Testis (tissue), 3 donors: Measurements from ENCODE around the gene HOXC4. TPM values are rescaled to one million over a fixed set of nuclear protein-coding genes. Genes with fewer than 3 reads are reported as not detected.

Experiments
- DNase-seq: peaks from one replicate; pipeline ENCODE4 v3.0.0-alpha.2; 2019
- H3K27ac ChIP-seq, 2 donors: fragments of 200-600 bp; sonication (generic); one replicate each; pipeline ENCODE4 v1.5.1; 2019
- H3K27me3 ChIP-seq: fragments of 200-600 bp; sonication (generic); one replicate; pipeline ENCODE4 v1.5.1; 2019
- H3K36me3 ChIP-seq: fragments of 200-600 bp; sonication (generic); one replicate; pipeline ENCODE4 v1.5.1; 2017; ENCODE audit warnings: low read depth; ENCODE audit errors: missing control alignments
- H3K4me1 ChIP-seq: fragments of 200-600 bp; sonication (generic); one replicate; pipeline ENCODE4 v1.5.1; 2019
- H3K4me3 ChIP-seq, 2 donors: fragments of 200-600 bp; sonication (generic); one replicate each; pipeline ENCODE4 v1.5.1; 2017 to 2019
- H3K9me3 ChIP-seq: fragments of 200-600 bp; sonication (generic); one replicate; pipeline ENCODE4 v1.5.1; 2017
- POLR2A ChIP-seq: fragments of 450-650 bp; IDR thresholded peaks from one replicate; pipeline ENCODE4 v1.6.1; 2017; ENCODE audit warnings: antibody characterized with exemption, mild to moderate bottlenecking, moderate library complexity
- WGBS, 2 donors: methylation state at CpG; one replicate each; pipeline ENCODE4 v1.1.5; 2018; 5-methylcytosine and 5-hydroxymethylcytosine counted together
- intact Hi-C: fragments of 100-400 bp; cut with DNase I; formaldehyde crosslinking; loops from one replicate; pipeline ENCODE4 v1.15.1; 2023; ENCODE audit warnings: low total_unique reads
- polyA plus RNA-seq: library from polyadenylated mRNA; stranded (reverse); fragments of 350-450 nt; fragmentation: Illumina TruSeq; extraction: RNeasy Lipid Tissue Mini Kit (QIAGEN cat#74804); gene quantifications from one replicate; pipeline ENCODE4 v1.2.3, GENCODE V29; 2014; ENCODE audit warnings: low read depth, low replicate concordance; ENCODE audit not compliant: insufficient read depth
- total RNA-seq, 2 donors: library from RNA; depleted of rRNA; stranded (reverse); fragments of >200 nt; gene quantifications; one replicate each; pipeline ENCODE4 v1.2.3, GENCODE V29; 2016
- TF ChIP-seq, protein P1 (sequence below), 3 experiments: fragments of 450-650 bp in 2 of 3; fragments of 200-600 bp in 1 of 3; sonication (generic) in 1 of 3; IDR thresholded peaks; one replicate each; pipeline ENCODE4 v1.5.1; 2016 to 2019; ENCODE audit warnings: antibody characterized with exemption in 3 of 3, mild to moderate bottlenecking in 2 of 3, moderate library complexity in 1 of 3

Gene HOXC4
- total and polyA plus RNA-seq, 3 donors from 2014 or later: 3.0 to 4.3 (median 3.1) TPM

DNA sequence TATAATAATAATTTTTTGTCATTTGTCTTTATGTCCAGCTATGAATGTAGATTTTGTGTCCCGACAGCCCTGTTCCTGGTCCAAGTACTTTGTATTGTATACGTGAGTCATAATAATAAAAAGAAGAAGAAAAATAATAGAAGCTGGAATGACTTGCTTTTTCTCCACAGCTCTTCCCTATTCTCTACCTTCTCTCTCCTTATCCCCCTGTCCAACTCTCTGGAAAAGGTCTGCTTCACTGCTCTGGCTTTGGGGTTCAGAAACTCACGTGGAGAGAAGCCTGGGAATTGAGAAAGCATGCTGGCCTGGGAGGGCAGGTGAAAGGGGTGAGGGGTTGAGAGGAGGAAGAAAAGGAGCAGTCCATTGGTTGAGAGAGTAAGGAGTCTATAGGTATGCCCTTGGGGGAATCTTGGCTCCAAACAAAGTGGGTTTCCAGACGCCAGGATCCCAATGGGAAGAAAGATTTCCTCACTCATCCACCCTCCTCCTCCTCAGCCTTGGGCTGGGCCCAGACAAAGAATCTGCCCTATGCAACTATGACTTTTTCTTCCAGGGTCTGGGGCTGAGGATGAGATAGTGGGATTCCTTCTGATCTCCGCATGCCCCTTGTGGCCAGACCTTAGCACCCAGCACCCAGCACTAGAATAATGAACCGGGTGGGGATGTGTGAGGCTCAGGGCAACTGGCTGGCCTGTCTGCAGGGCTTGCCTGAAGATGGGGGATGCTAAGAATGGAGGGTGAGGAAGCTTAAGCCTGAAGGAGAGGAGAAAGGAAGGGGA is 40.8 kb upstream of the HOXC4 start:
- intact Hi-C loops: no loop called here
- no peak for DNase-seq
- no peaks in the 10 kb centered on the region for H3K9me3 ChIP-seq
- no peaks in the 10 kb centered on the region for H3K27me3 ChIP-seq
- no peak for TF ChIP-seq POLR2A
- TF ChIP-seq, protein P1, sequence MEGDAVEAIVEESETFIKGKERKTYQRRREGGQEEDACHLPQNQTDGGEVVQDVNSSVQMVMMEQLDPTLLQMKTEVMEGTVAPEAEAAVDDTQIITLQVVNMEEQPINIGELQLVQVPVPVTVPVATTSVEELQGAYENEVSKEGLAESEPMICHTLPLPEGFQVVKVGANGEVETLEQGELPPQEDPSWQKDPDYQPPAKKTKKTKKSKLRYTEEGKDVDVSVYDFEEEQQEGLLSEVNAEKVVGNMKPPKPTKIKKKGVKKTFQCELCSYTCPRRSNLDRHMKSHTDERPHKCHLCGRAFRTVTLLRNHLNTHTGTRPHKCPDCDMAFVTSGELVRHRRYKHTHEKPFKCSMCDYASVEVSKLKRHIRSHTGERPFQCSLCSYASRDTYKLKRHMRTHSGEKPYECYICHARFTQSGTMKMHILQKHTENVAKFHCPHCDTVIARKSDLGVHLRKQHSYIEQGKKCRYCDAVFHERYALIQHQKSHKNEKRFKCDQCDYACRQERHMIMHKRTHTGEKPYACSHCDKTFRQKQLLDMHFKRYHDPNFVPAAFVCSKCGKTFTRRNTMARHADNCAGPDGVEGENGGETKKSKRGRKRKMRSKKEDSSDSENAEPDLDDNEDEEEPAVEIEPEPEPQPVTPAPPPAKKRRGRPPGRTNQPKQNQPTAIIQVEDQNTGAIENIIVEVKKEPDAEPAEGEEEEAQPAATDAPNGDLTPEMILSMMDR (IDR thresholded peaks at IDR 0.05): no peak
- no peak overlapping the region for H3K27ac ChIP-seq
- WGBS, 2 donors: 79 to 81% methylated on average over 6 of the region's 6 CpGs
- H3K36me3 ChIP-seq: no peaks in the 10 kb centered on the region
- H3K4me1 ChIP-seq: peaks cover 13% of the 10 kb centered on the region
- no peak overlapping the region for H3K4me3 ChIP-seq

DNA sequence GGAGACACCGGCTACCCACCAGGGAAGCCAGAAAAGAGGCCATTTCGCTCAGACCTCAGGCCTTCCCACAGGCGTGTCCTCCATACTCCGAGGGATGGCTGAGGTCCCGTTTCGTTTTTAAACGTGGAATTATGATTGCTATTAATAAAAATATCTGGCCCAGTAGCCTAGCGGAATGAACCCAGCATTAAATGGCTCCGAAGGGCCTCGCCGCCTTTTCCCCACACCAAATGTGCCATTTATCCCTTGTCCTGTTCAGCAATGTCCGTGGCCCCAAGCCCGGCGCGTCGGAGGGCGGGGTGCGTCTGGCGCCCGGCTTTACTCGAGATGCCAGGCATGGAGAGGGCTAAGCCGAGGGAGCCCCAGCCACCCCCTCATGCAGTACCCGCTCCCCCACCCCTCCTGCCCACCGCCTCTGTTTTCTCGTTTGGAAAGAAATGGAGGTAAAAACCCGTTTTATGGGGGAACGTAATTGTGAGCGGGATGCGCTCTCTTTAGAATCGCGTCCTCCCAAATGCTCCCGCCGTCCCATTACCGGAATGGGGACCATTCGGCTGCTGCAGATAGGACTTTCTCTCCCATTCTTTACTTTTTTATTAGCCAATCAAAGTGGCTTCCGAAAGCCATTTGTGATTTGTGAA is 39.1 kb upstream of the HOXC4 start:
- H3K36me3 ChIP-seq: no peaks in the 10 kb centered on the region
- DNase-seq: no peak
- TF ChIP-seq, protein P1 (IDR thresholded peaks at IDR 0.05): no peak
- TF ChIP-seq POLR2A: no peak
- H3K27ac ChIP-seq: no peak overlapping the region
- H3K9me3 ChIP-seq: no peaks in the 10 kb centered on the region
- peaks cover 11% of the 10 kb centered on the region for H3K4me1 ChIP-seq
- intact Hi-C loops: no loop called here
- no peak overlapping the region for H3K4me3 ChIP-seq
- H3K27me3 ChIP-seq: no peaks in the 10 kb centered on the region
- 48 to 61% methylated on average over 33 to 36 of the region's 36 CpGs for WGBS, 2 donors

DNA sequence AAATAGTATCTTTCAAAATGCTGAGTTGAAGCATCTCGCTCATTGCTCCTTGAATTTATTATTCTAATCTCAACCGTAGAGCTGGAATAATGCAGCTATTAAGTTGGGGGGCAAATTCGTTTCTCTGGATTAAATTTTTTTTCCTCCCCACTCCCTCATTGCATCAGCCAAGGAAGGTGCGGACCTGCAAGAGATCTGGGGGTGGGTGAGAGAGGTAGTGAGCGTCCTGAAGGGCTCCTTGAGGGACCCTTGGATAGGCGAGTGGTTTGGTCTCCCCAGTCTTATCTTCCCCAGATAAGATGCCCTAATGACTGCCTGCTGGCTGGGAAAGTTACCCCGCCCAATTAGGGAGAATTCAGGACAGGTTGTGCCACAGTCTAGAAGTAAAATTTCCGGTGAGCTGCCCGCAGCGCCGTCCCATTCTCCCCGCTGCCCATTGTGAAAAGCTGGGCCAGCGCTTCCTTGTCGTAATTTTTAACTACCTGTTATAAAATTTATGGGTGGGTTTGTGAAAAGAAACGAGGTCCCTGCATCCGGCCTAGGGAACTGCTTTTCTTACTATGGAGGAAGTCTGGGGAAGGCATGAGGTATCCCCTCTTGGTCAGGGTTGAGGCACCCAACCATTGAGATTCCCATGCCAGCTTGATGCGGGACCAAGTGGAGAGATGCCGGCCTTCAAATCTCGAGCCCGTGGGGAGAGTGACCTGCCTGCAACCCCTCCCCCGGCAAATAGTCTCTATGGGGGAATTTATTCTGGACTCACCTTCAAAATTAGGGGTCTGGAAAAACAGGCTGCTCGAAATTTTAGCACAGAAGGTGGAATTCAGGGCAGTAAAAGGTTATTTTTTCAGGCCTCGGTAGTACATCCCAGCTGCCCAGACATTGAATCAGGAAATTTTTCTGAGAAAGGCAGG is 38.4 kb upstream of the HOXC4 start:
- TF ChIP-seq, protein P1 (IDR thresholded peaks at IDR 0.05): no peak
- WGBS, 2 donors: 39 to 66% methylated on average over 23 of the region's 23 CpGs
- Histone ChIP-seq H3K9me3 (no peaks in the 10 kb centered on the region), H3K36me3 (no peaks in the 10 kb centered on the region), H3K27me3 (no peaks in the 10 kb centered on the region), H3K27ac (no peak overlapping the region), H3K4me1 (peaks cover 14% of the 10 kb centered on the region), H3K4me3 (no peak overlapping the region)
- DNase-seq: no peak
- intact Hi-C loops: no loop called here

DNA sequence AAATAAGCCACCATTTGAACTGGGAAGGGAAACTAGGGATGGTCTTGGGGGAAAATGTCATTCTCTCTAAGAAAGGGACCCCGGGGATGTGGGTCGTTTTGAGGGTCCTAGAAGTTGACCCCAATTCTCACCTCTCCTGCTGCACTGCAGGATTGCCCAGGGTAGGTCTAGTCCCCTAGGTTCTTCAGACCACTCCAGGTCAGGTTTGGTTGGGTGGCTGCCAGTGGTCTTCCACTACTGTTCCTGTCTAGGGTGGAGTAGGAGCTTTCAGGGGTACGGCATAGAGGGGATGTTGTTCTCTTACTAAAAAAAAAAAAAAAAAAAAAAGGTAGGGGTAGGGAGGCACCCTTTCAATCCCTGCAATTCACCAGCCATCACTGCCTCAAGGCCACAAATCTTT is 37.6 kb upstream of the HOXC4 start:
- TF ChIP-seq, protein P1 (IDR thresholded peaks at IDR 0.05): no peak
- peak overlapping the region in 1 of 2 donors; percentile 89 for H3K27ac ChIP-seq
- H3K9me3 ChIP-seq: no peaks in the 10 kb centered on the region
- H3K36me3 ChIP-seq: no peaks in the 10 kb centered on the region
- H3K4me1 ChIP-seq: peaks cover 20% of the 10 kb centered on the region
- no peak for DNase-seq
- H3K4me3 ChIP-seq: peak overlapping the region; percentile 51 to 72
- WGBS, 2 donors: 26 to 31% methylated on average over 3 of the region's 3 CpGs
- intact Hi-C loops: no loop called here
- no peaks in the 10 kb centered on the region for H3K27me3 ChIP-seq
